Peyer's patch (tissue), 4 donors: Measurements from ENCODE around the gene HMGN2.

ENCODE experiments used
- POLR2A ChIP-seq, 2 donors: fragments of 450-650 bp; IDR thresholded peaks; one replicate each; pipeline ENCODE4 v1.5.1; 2017; ENCODE audit warnings: antibody characterized with exemption in 2 of 2, mild to moderate bottlenecking in 2 of 2, moderate library complexity in 2 of 2
- TF ChIP-seq, protein P1 (sequence below), 6 experiments: fragments of 450-650 bp in 4 of 6; fragments of 200-600 bp in 2 of 6; sonication (generic) in 1 of 6; IDR thresholded peaks; one replicate each; pipeline ENCODE4 v1.5.1; 2017 to 2019; ENCODE audit warnings: antibody characterized with exemption in 6 of 6, mild to moderate bottlenecking in 3 of 6, moderate library complexity in 1 of 6

DNA sequence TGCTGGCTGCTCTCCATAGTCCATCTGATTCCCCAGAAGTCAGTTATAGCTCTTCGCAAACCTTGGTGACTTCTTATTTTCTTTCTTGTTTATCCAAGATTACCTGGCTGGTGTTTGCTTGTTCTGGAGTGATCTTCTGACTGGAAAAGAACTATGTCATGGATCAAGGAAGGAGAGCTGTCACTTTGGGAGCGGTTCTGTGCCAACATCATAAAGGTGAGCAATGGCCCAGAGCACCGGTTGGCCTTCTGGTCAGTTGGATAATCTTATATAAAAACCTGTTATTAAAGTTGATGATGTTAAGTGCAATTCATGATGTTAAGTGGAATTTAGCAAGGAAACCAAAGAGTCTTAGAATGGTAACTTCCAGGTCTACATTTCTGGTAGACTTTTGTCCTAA is 39.4 kb upstream of the HMGN2 start:
- TF ChIP-seq, protein P1, sequence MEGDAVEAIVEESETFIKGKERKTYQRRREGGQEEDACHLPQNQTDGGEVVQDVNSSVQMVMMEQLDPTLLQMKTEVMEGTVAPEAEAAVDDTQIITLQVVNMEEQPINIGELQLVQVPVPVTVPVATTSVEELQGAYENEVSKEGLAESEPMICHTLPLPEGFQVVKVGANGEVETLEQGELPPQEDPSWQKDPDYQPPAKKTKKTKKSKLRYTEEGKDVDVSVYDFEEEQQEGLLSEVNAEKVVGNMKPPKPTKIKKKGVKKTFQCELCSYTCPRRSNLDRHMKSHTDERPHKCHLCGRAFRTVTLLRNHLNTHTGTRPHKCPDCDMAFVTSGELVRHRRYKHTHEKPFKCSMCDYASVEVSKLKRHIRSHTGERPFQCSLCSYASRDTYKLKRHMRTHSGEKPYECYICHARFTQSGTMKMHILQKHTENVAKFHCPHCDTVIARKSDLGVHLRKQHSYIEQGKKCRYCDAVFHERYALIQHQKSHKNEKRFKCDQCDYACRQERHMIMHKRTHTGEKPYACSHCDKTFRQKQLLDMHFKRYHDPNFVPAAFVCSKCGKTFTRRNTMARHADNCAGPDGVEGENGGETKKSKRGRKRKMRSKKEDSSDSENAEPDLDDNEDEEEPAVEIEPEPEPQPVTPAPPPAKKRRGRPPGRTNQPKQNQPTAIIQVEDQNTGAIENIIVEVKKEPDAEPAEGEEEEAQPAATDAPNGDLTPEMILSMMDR (IDR thresholded peaks at IDR 0.05), result no peak
- no peak for TF ChIP-seq POLR2A (IDR thresholded peaks at IDR 0.05)
